Endothelial cell of umbilical vein (primary cell): ENCODE data around the gene PTPRF. TPM values are rescaled to one million over a fixed set of nuclear protein-coding genes. Genes with fewer than 3 reads are reported as not detected.

Experiments
- BruUV-seq: library from RNA; stranded (reverse); fragments of 400-500 nt; replicated peaks from 2 replicates; lab custom pipeline; 2021; lab: Mats Ljungman, UMichigan
- CTCF ChIA-PET: fragments of 300-600, 350-600 bp; sonication (Branson Sonifier 250); formaldehyde crosslinking; loops from one replicate; lab custom pipeline; 2021; ENCODE audit warnings: antibody characterized with exemption, inconsistent platforms; lab: Charles Lee
- POLR2A ChIA-PET: fragments of 300-600, 350-600 bp; sonication (Branson Sonifier 250); formaldehyde crosslinking; loops from one replicate; lab custom pipeline; 2021; ENCODE audit warnings: antibody characterized with exemption, inconsistent platforms; lab: Charles Lee
- DNase-seq: peaks from one replicate; pipeline ENCODE4 v3.0.0-alpha.2; 2011; ENCODE audit warnings: low read depth, low spot score
- FAIRE-seq: peaks from 2 replicates; lab custom pipeline; 2011; peaks lifted over from hg19 to GRCh38; lab: Jason Lieb, UNC
- H2AFZ ChIP-seq: 2 replicates; pipeline ENCODE4 v1.6.0; 2012; ENCODE audit warnings: low read depth, low read length, control low read depth, inconsistent platforms
- H3K27ac ChIP-seq: 2 replicates; pipeline ENCODE4 v1.5.1; 2011; ENCODE audit warnings: low read depth, mild to moderate bottlenecking, control low read depth, low read length, moderate library complexity; ENCODE audit not compliant: insufficient read depth
- H3K27me3 ChIP-seq, 2 experiments: 2 replicates each; pipeline versions ENCODE4 v1.6.0 to v1.6.1; 2011; ENCODE audit warnings: low read length in 2 of 2, mixed read lengths in 1 of 2; ENCODE audit not compliant: control insufficient read depth in 2 of 2, insufficient read depth in 2 of 2
- H3K36me3 ChIP-seq, 2 experiments: 2 replicates in 1 of 2; 3 replicates in 1 of 2; pipeline ENCODE4 v1.5.1; 2011; ENCODE audit warnings: low read length in 2 of 2, mild to moderate bottlenecking in 1 of 2, moderate library complexity in 1 of 2; ENCODE audit not compliant: control insufficient read depth in 2 of 2, insufficient read depth in 2 of 2; ENCODE audit errors: extremely low read depth in 1 of 2
- H3K4me1 ChIP-seq: 3 replicates; pipeline ENCODE4 v1.5.1; 2011; ENCODE audit warnings: mild to moderate bottlenecking, low read length; ENCODE audit not compliant: control insufficient read depth, insufficient read depth; ENCODE audit errors: extremely low read depth
- H3K4me2 ChIP-seq: 2 replicates; pipeline ENCODE4 v1.6.1; 2011; ENCODE audit warnings: low read length, control low read depth, mixed read lengths; ENCODE audit not compliant: insufficient read depth
- H3K4me3 ChIP-seq, 3 experiments: fragments of 200-600 bp in 1 of 3; sonication (generic), shearing (Covaris generic) in 1 of 3; replicated peaks in 1 of 3; 2 replicates each; pipeline ENCODE4 v1.5.1; 2011 to 2016; ENCODE audit warnings: control low read depth in 3 of 3, low read length in 3 of 3, mild to moderate bottlenecking in 2 of 3, inconsistent platforms in 1 of 3, low read depth in 1 of 3, moderate library complexity in 1 of 3; ENCODE audit not compliant: insufficient read depth in 1 of 3
- H3K79me2 ChIP-seq: 2 replicates; pipeline ENCODE4 v1.6.0; 2012; ENCODE audit warnings: low read length, inconsistent platforms; ENCODE audit not compliant: control insufficient read depth, insufficient read depth
- H3K9ac ChIP-seq: replicated peaks from 2 replicates; pipeline ENCODE3; 2011; ENCODE audit warnings: low read length, control low read depth; ENCODE audit not compliant: insufficient read depth; ENCODE audit errors: extremely low read depth
- H3K9me1 ChIP-seq: replicated peaks from 3 replicates; pipeline ENCODE4 v1.6.0; 2011; ENCODE audit warnings: mild to moderate bottlenecking, low read length; ENCODE audit not compliant: control insufficient read depth, insufficient read depth; ENCODE audit errors: extremely low read depth
- H3K9me3 ChIP-seq: replicated peaks from 2 replicates; pipeline ENCODE4 v1.5.1; 2012; ENCODE audit warnings: low read length, inconsistent platforms; ENCODE audit not compliant: control insufficient read depth, insufficient read depth
- H4K20me1 ChIP-seq: replicated peaks from 2 replicates; pipeline ENCODE3; 2011; ENCODE audit warnings: mild to moderate bottlenecking, low read length; ENCODE audit not compliant: control insufficient read depth, insufficient read depth; ENCODE audit errors: extremely low read depth
- CTCF ChIP-seq, 2 donors: IDR thresholded peaks; 1 replicate in 1 of 2; 2 replicates in 1 of 2; pipeline ENCODE4 v1.5.1; 2011; ENCODE audit warnings: low read length in 2 of 2, mild to moderate bottlenecking in 2 of 2, moderate library complexity in 2 of 2, control low read depth in 1 of 2, inconsistent platforms in 1 of 2, low read depth in 1 of 2; ENCODE audit not compliant: insufficient read depth in 1 of 2; ENCODE audit errors: extremely low read depth in 1 of 2
- FOS ChIP-seq: IDR thresholded peaks from 2 replicates; pipeline ENCODE4 v1.6.1; 2011; ENCODE audit warnings: mild to moderate bottlenecking, low read length, moderate library complexity, borderline replicate concordance; ENCODE audit not compliant: insufficient read depth
- GATA2 ChIP-seq: IDR thresholded peaks from 2 replicates; pipeline ENCODE4 v1.7.0; 2011; ENCODE audit warnings: low read depth, mild to moderate bottlenecking, moderate library complexity, mixed read lengths, low read length; ENCODE audit not compliant: insufficient read length, insufficient read depth
- JUN ChIP-seq: IDR thresholded peaks from 2 replicates; pipeline ENCODE4 v1.6.1; 2011; ENCODE audit warnings: borderline replicate concordance, low read depth; ENCODE audit not compliant: insufficient read length, insufficient read depth
- MAX ChIP-seq: IDR thresholded peaks from 2 replicates; pipeline ENCODE4 v1.6.1; 2011; ENCODE audit not compliant: insufficient read depth, insufficient read length
- MYC ChIP-seq: IDR thresholded peaks from one replicate; pipeline ENCODE4 v1.6.1; 2011; ENCODE audit warnings: mild to moderate bottlenecking, low read depth, low read length
- POLR2A ChIP-seq: IDR thresholded peaks from 2 replicates; pipeline ENCODE4 v1.6.1; 2012; ENCODE audit warnings: low read depth, mild to moderate bottlenecking, control low read depth, low read length
- dilution Hi-C: fragments of 300-500 bp; cut with MboI; formaldehyde crosslinking; loops from one replicate; pipeline ENCODE4 v1.15.0; 2019; ENCODE audit warnings: low sequenced_read_pairs; ENCODE audit not compliant: extremely low pct_ligation_motif_present
- intact Hi-C: fragments of 100-400 bp; cut with micrococcal nuclease; formaldehyde crosslinking; loops from one replicate; pipeline ENCODE4 v1.10.0; 2022
- polyA plus RNA-seq, 4 experiments: library from polyadenylated mRNA; depleted of rRNA in 3 of 4; stranded (reverse) in 3 of 4; unstranded in 1 of 4; fragments of >200 nt; gene quantifications; 2 replicates each; pipeline versions ENCODE4 v1.2.1 to v1.2.3, GENCODE V29; 2011 to 2012; ENCODE audit warnings: missing spikeins in 1 of 4
- total RNA-seq: library from RNA; stranded (reverse); gene quantifications from 2 replicates; pipeline ENCODE4 v1.2.3, GENCODE V29; 2021

Gene PTPRF
- total and polyA plus RNA-seq, 2 donors (not counting 3 experiments of a cell fraction or from before 2014, with no cell fraction given) = 217 to 338 TPM

GRCh38 chr1:43648876-43649477, 118.3 kb downstream of the PTPRF start:
- ChIA-PET CTCF (interaction anchor here (1.5 to 2.2 kb wide), 2 partner anchors 11 to 286 kb away, joined by 7 to 9 read pairs; no protein-coding TSS in a partner anchor), POLR2A (interaction anchor here (0.6 to 2.0 kb wide), 5 partner anchors 13 to 348 kb away, joined by 3 to 11 read pairs (median 7); partner anchors contain the start of genes DPH2, ST3GAL3 and TIE1)
- Histone ChIP-seq H3K4me3 (peak overlapping the region; percentile 40 to 66 (median 48)), H3K4me1 (peaks cover 16% of the 10 kb centered on the region), H2AFZ (peak overlapping the region; percentile 59), H4K20me1 (no peaks in the 10 kb centered on the region), H3K79me2 (peaks cover 24% of the 10 kb centered on the region), H3K27ac (peak overlapping the region; percentile 57), H3K9me3 (no peaks in the 10 kb centered on the region), H3K4me2 (peak overlapping the region; percentile 69), H3K9me1 (no peaks in the 10 kb centered on the region), H3K36me3 (peaks cover 6 to 8% of the 10 kb centered on the region in 2 experiments), H3K27me3 (peaks cover 9 to 12% of the 10 kb centered on the region in 2 experiments), H3K9ac (peak overlapping the region; percentile 73)
- dilution Hi-C loops = no loop called here
- no peak for TF ChIP-seq MAX
- no peak for TF ChIP-seq GATA2
- TF ChIP-seq POLR2A = no peak
- no peak for TF ChIP-seq JUN
- no peak for TF ChIP-seq CTCF (IDR thresholded peaks at IDR 0.05; ENCODE audit: extremely low read depth in 1 of 2, insufficient read depth in 1 of 2, low read depth in 1 of 2, low read length in 2 of 2)
- TF ChIP-seq FOS = no peak
- no peak for TF ChIP-seq MYC
- intact Hi-C loops = loop anchor here (1.0 kb wide), 1 partner anchor 297 kb away; the partner anchor contains the start of gene IPO13
- FAIRE-seq (no peak), DNase-seq (no peak)
- no TSS peak for BruUV-seq
